H9 (cell line): ENCODE measurements around the gene NUDT14. TPM values are rescaled to one million over a fixed set of nuclear protein-coding genes. Genes with fewer than 3 reads are reported as not detected.

Experiments used
- DNase-seq: peaks from one replicate; pipeline ENCODE4 v3.0.0-alpha.2; 2017
- H2AFZ ChIP-seq: one replicate; pipeline ENCODE4 v1.6.1; 2013; ENCODE audit warnings: mild to moderate bottlenecking, low read length, control low read depth, moderate library complexity
- H2AK5ac ChIP-seq: 2 replicates; pipeline ENCODE4 v1.6.1; 2013; ENCODE audit warnings: low read length, control low read depth, mixed read lengths; ENCODE audit not compliant: insufficient read length
- H2BK120ac ChIP-seq: one replicate; pipeline ENCODE4 v1.6.1; 2013; ENCODE audit warnings: low read depth, mild to moderate bottlenecking, low read length, control low read depth, inconsistent platforms; ENCODE audit not compliant: poor library complexity, severe bottlenecking
- H2BK12ac ChIP-seq: 2 replicates; pipeline ENCODE4 v1.6.1; 2013; ENCODE audit warnings: low read length, control low read depth, mixed read lengths, low read depth; ENCODE audit not compliant: insufficient read length
- H2BK15ac ChIP-seq: 2 replicates; pipeline ENCODE4 v1.6.1; 2013; ENCODE audit warnings: low read depth, low read length, control low read depth
- H2BK20ac ChIP-seq: one replicate; pipeline ENCODE4 v1.6.1; 2013; ENCODE audit warnings: low read depth, mild to moderate bottlenecking, low read length, control low read depth, inconsistent platforms; ENCODE audit not compliant: poor library complexity, severe bottlenecking
- H2BK5ac ChIP-seq: 2 replicates; pipeline ENCODE4 v1.6.1; 2013; ENCODE audit warnings: low read length, control low read depth, mixed read lengths; ENCODE audit not compliant: insufficient read length
- H3K14ac ChIP-seq: 2 replicates; pipeline ENCODE4 v1.6.1; 2013; ENCODE audit warnings: low read length, control low read depth; ENCODE audit not compliant: insufficient read depth
- H3K18ac ChIP-seq: 2 replicates; pipeline ENCODE4 v1.6.1; 2013; ENCODE audit warnings: low read depth, mild to moderate bottlenecking, mixed read lengths, low read length, control low read depth; ENCODE audit not compliant: insufficient read length
- H3K23ac ChIP-seq: 2 replicates; pipeline ENCODE4 v1.6.1; 2013; ENCODE audit warnings: low read length, control low read depth, mixed read lengths, low read depth; ENCODE audit not compliant: insufficient read length
- H3K23me2 ChIP-seq: 2 replicates; pipeline ENCODE4 v1.6.1; 2013; ENCODE audit warnings: low read depth, mild to moderate bottlenecking, mixed read lengths, low read length, control low read depth; ENCODE audit not compliant: insufficient read length, poor library complexity, severe bottlenecking
- H3K27ac ChIP-seq: 2 replicates; pipeline ENCODE4 v1.5.1; 2013; ENCODE audit warnings: low read length, control low read depth, mixed read lengths, low read depth; ENCODE audit not compliant: insufficient read length
- H3K27me3 ChIP-seq: 2 replicates; pipeline ENCODE4 v1.6.1; 2013; ENCODE audit warnings: low read length, control low read depth, inconsistent platforms; ENCODE audit not compliant: insufficient read depth
- H3K4ac ChIP-seq: 2 replicates; pipeline ENCODE4 v1.6.1; 2013; ENCODE audit warnings: low read depth, mild to moderate bottlenecking, control low read depth, inconsistent platforms, low read length, moderate library complexity
- H3K4me1 ChIP-seq: 2 replicates; pipeline ENCODE4 v1.6.1; 2013; ENCODE audit warnings: low read length, control low read depth, inconsistent platforms; ENCODE audit not compliant: insufficient read depth
- H3K4me2 ChIP-seq: 2 replicates; pipeline ENCODE4 v1.6.1; 2013; ENCODE audit warnings: low read length, control low read depth, mixed read lengths; ENCODE audit not compliant: insufficient read length, insufficient read depth
- H3K56ac ChIP-seq: 2 replicates; pipeline ENCODE4 v1.6.1; 2013; ENCODE audit warnings: low read depth, mild to moderate bottlenecking, mixed read lengths, low read length, control low read depth; ENCODE audit not compliant: insufficient read length
- H3K79me1 ChIP-seq: 2 replicates; pipeline ENCODE4 v1.6.1; 2013; ENCODE audit warnings: low read depth, mild to moderate bottlenecking, moderate library complexity, low read length, control low read depth, inconsistent platforms; ENCODE audit not compliant: insufficient read depth, poor library complexity, severe bottlenecking
- H3K79me2 ChIP-seq: 2 replicates; pipeline ENCODE4 v1.6.1; 2013; ENCODE audit warnings: low read length, control low read depth, inconsistent platforms; ENCODE audit not compliant: insufficient read depth
- H3K9ac ChIP-seq: 2 replicates; pipeline ENCODE4 v1.6.1; 2013; ENCODE audit warnings: low read length, control low read depth, mixed read lengths; ENCODE audit not compliant: insufficient read length; ENCODE audit errors: extremely low read depth
- H3K9me3 ChIP-seq: one replicate; pipeline ENCODE4 v1.6.1; 2013; ENCODE audit warnings: low read depth, low read length, inconsistent platforms; ENCODE audit not compliant: control insufficient read depth
- H3T11ph ChIP-seq: one replicate; pipeline ENCODE4 v1.6.1; 2013; ENCODE audit warnings: mild to moderate bottlenecking, low read length, control low read depth, inconsistent platforms
- H4K20me1 ChIP-seq: one replicate; pipeline ENCODE4 v1.6.1; 2013; ENCODE audit not compliant: control insufficient read depth, insufficient read length, insufficient read depth
- H4K5ac ChIP-seq: 2 replicates; pipeline ENCODE4 v1.6.1; 2013; ENCODE audit warnings: low read depth, mild to moderate bottlenecking, mixed read lengths, low read length, control low read depth; ENCODE audit not compliant: insufficient read length
- H4K8ac ChIP-seq: replicated peaks from 2 replicates; pipeline ENCODE4 v1.6.1; 2013; ENCODE audit warnings: low read length, control low read depth, mixed read lengths, low read depth; ENCODE audit not compliant: insufficient read length
- H4K91ac ChIP-seq: 2 replicates; pipeline ENCODE4 v1.6.1; 2013; ENCODE audit warnings: low read depth, mild to moderate bottlenecking, moderate library complexity, mixed read lengths, low read length, control low read depth; ENCODE audit not compliant: insufficient read length
- H3K27ac Mint-ChIP-seq, 3 experiments: 2 replicates in 2 of 3; 3 replicates in 1 of 3; pipeline ENCODE4 v1.8.0; 2020 to 2021; ENCODE audit warnings: mixed read lengths in 3 of 3, mild to moderate bottlenecking in 1 of 3, moderate library complexity in 1 of 3
- H3K27me3 Mint-ChIP-seq: 2 replicates; pipeline ENCODE4 v1.8.0; 2021; ENCODE audit warnings: low read depth, mild to moderate bottlenecking, moderate library complexity, mixed read lengths
- H3K36me3 Mint-ChIP-seq, 3 experiments: 2 replicates in 2 of 3; 3 replicates in 1 of 3; pipeline ENCODE4 v1.8.0; 2020 to 2021; ENCODE audit warnings: low read depth in 3 of 3, mixed read lengths in 3 of 3; ENCODE audit not compliant: insufficient read depth in 1 of 3
- H3K4me1 Mint-ChIP-seq, 2 experiments: 2 replicates each; pipeline ENCODE4 v1.8.0; 2020; ENCODE audit warnings: mixed read lengths in 2 of 2
- H3K4me3 Mint-ChIP-seq, 2 experiments: 2 replicates in 1 of 2; 3 replicates in 1 of 2; pipeline ENCODE4 v1.8.0; 2020 to 2021; ENCODE audit warnings: mild to moderate bottlenecking in 2 of 2, mixed read lengths in 2 of 2, moderate library complexity in 1 of 2
- H3K9me3 Mint-ChIP-seq, 2 experiments: 2 replicates in 1 of 2; 3 replicates in 1 of 2; pipeline ENCODE4 v1.8.0; 2020; ENCODE audit warnings: mild to moderate bottlenecking in 2 of 2, mixed read lengths in 2 of 2, moderate library complexity in 1 of 2
- CTCF ChIP-seq: fragments of 200-600 bp; sonication (generic); conservative IDR thresholded peaks from 3 replicates; pipeline ENCODE4 v1.8.0; 2021; ENCODE audit warnings: antibody characterized with exemption, mild to moderate bottlenecking
- WGBS: extraction: QIAGEN DNeasy Blood & Tissue Kit; methylation state at CpG from one replicate; pipeline ENCODE4 v1.1.7; 2013; ENCODE audit warnings: missing lambda C conversion rate, low lambda C conversion rate, mixed read lengths; ENCODE audit not compliant: insufficient read length; ENCODE audit errors: extremely low coverage; 5-methylcytosine and 5-hydroxymethylcytosine counted together
- total RNA-seq: library from RNA; stranded (reverse); gene quantifications from 2 replicates; pipeline ENCODE4 v1.2.1, GENCODE V29; 2021

Gene NUDT14
- total RNA-seq, 1 experiment from 2014 or later = 41.1 TPM

- H3K27ac Mint-ChIP-seq = no peak overlapping the region
- Histone ChIP-seq H2BK120ac (no peak overlapping the region), H2AFZ (no peak overlapping the region), H3K4me2 (no peak overlapping the region), H2BK15ac (no peak overlapping the region), H3K27ac (no peak overlapping the region), H3K79me2 (no peaks in the 10 kb centered on the region), H4K8ac (no peak overlapping the region), H3K23ac (no peak overlapping the region), H3K9me3 (peaks cover 10% of the 10 kb centered on the region), H2BK12ac (no peak overlapping the region), H3K4me1 (no peaks in the 10 kb centered on the region), H4K91ac (no peak overlapping the region), H3T11ph (no peak overlapping the region), H3K14ac (no peak overlapping the region; the same call in 1 of the 2 replicates), H2BK5ac (no peak overlapping the region), H2AK5ac (no peak overlapping the region), H3K18ac (no peak overlapping the region), H3K27me3 (no peaks in the 10 kb centered on the region), H3K9ac (no peak overlapping the region), H3K56ac (no peak overlapping the region), H3K23me2 (no peaks in the 10 kb centered on the region), H2BK20ac (no peak overlapping the region), H4K20me1 (no peaks in the 10 kb centered on the region), H3K79me1 (no peaks in the 10 kb centered on the region), H4K5ac (no peak overlapping the region), H3K4ac (no peak overlapping the region)
- no peak overlapping the region for H3K4me3 Mint-ChIP-seq
- peaks cover 12 to 26% of the 10 kb centered on the region in 2 experiments for H3K9me3 Mint-ChIP-seq
- no peak for TF ChIP-seq CTCF
- no CpG with 5 or more reads among the region's 22 CpGs for WGBS
- H3K27me3 Mint-ChIP-seq = peaks cover 60% of the 10 kb centered on the region
- H3K36me3 Mint-ChIP-seq = peaks cover 0 to 2% (median 0%) of the 10 kb centered on the region in 3 experiments; a peak in 3 of 7 replicates
- peaks cover 0 to 10% of the 10 kb centered on the region in 2 experiments; a peak in 2 of 4 replicates for H3K4me1 Mint-ChIP-seq
- no peak for DNase-seq
Measured at GRCh38 chr14:105126126-105126980, 54.8 kb downstream of the NUDT14 start.
